Measurements from ENCODE around the gene CRABP2. TPM values are rescaled to one million over a fixed set of nuclear protein-coding genes. Genes with fewer than 3 reads are reported as not detected.
A peak's percentile ranks its signal among the peaks of the same experiment; 100 is the strongest.

CRABP2 gene
- total RNA-seq, 1 donor from 2014 or later = 97.7 TPM

GRCh38 chr1:156751451-156751756 lies 46.0 kb upstream of the CRABP2 start, which contains the start of gene HDGF:
TSS of gene HDGF (minus strand) at chr1:156751675. CDS start at chr1:156751429, 246 bp downstream.
- H3K36me3 ChIP-seq = no peaks in the 10 kb centered on the region
- peak in 1 of 2 donors; percentile 40 for TF ChIP-seq POLR2A (IDR thresholded peaks at IDR 0.05)
- TF ChIP-seq, protein P1, sequence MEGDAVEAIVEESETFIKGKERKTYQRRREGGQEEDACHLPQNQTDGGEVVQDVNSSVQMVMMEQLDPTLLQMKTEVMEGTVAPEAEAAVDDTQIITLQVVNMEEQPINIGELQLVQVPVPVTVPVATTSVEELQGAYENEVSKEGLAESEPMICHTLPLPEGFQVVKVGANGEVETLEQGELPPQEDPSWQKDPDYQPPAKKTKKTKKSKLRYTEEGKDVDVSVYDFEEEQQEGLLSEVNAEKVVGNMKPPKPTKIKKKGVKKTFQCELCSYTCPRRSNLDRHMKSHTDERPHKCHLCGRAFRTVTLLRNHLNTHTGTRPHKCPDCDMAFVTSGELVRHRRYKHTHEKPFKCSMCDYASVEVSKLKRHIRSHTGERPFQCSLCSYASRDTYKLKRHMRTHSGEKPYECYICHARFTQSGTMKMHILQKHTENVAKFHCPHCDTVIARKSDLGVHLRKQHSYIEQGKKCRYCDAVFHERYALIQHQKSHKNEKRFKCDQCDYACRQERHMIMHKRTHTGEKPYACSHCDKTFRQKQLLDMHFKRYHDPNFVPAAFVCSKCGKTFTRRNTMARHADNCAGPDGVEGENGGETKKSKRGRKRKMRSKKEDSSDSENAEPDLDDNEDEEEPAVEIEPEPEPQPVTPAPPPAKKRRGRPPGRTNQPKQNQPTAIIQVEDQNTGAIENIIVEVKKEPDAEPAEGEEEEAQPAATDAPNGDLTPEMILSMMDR (IDR thresholded peaks at IDR 0.05) = no peak
- no peaks in the 10 kb centered on the region for H3K27me3 ChIP-seq
- DNase-seq (ENCODE audit: extremely low spot score in 2 of 2) = no peak
- peak within 1 kb of the TSS; percentile 96 to 97 for H3K4me3 ChIP-seq
- intact Hi-C loops (cut with DNase I) = no loop called here
- no peaks in the 10 kb centered on the region for H3K9me3 ChIP-seq
- H3K4me1 ChIP-seq = peaks cover 53% of the 10 kb centered on the region
- peak within 1 kb of the TSS; percentile 99 for H3K27ac ChIP-seq

GRCh38 chr1:156750711-156751450 lies 45.5 kb upstream of the CRABP2 start:
- Histone ChIP-seq H3K9me3 (no peaks in the 10 kb centered on the region), H3K4me3 (peak overlapping the region; percentile 96 to 97), H3K27me3 (no peaks in the 10 kb centered on the region), H3K27ac (peak overlapping the region; percentile 99), H3K36me3 (no peaks in the 10 kb centered on the region), H3K4me1 (peaks cover 59% of the 10 kb centered on the region)
- peak in 1 of 2 donors; percentile 87 for DNase-seq (ENCODE audit: extremely low spot score in 2 of 2)
- TF ChIP-seq POLR2AphosphoS5 (IDR thresholded peaks at IDR 0.05; ENCODE audit: insufficient read depth in 1 of 2, low read depth in 1 of 2) (peak in 1 of 2 donors; percentile 11), POLR2A (IDR thresholded peaks at IDR 0.05) (no peak)
- TF ChIP-seq, protein P1 (IDR thresholded peaks at IDR 0.05) = peak in 1 of 3 experiments; percentile 16
- intact Hi-C loops (cut with DNase I) = no loop called here

DNA sequence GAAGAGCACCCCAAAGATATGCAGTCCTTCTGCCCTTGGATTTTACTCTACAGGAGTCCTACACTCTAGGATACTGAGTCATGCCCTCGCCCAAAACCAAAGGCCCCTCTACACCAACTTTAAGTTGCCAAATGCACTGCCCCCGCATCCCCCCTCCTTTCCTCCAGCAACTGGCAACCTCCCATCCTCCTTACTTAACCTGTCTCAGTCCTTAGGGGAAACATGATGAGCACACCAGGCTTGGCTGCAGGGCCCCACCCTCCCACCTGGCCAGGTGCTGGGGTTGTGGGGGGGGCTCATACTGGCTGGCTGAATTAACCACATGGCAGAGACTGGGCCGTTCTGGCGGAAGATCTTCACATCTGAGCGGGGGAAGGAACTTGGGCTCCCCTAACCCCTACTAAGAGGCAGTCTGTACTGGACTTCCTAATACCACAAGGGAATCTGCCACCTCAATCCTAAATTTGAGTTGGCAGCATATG lies 44.8 kb upstream of the CRABP2 start:
- H3K27ac ChIP-seq = peak overlapping the region; percentile 99
- intact Hi-C loops (cut with DNase I) = no loop called here
- no peaks in the 10 kb centered on the region for H3K9me3 ChIP-seq
- no peaks in the 10 kb centered on the region for H3K27me3 ChIP-seq
- H3K4me3 ChIP-seq = peak overlapping the region; percentile 96 to 97
- peaks cover 65% of the 10 kb centered on the region for H3K4me1 ChIP-seq
- peak; percentile 21 to 54 for TF ChIP-seq POLR2AphosphoS5 (IDR thresholded peaks at IDR 0.05; ENCODE audit: insufficient read depth in 1 of 2, low read depth in 1 of 2)
- TF ChIP-seq POLR2A (IDR thresholded peaks at IDR 0.05) = no peak
- TF ChIP-seq, protein P1 (IDR thresholded peaks at IDR 0.05) = no peak
- no peaks in the 10 kb centered on the region for H3K36me3 ChIP-seq
- peak in 1 of 2 donors; percentile 93 for DNase-seq (ENCODE audit: extremely low spot score in 2 of 2)

- peak in 1 of 2 donors; percentile 87 for DNase-seq (ENCODE audit: extremely low spot score in 2 of 2)
- Histone ChIP-seq H3K4me1 (peaks cover 72% of the 10 kb centered on the region), H3K9me3 (no peaks in the 10 kb centered on the region), H3K27me3 (no peaks in the 10 kb centered on the region), H3K27ac (peak overlapping the region; percentile 99), H3K4me3 (peak overlapping the region; percentile 96 to 97), H3K36me3 (peaks cover 0 to 5% of the 10 kb centered on the region in 2 donors)
- intact Hi-C loops (cut with DNase I) = no loop called here
- TF ChIP-seq POLR2A (IDR thresholded peaks at IDR 0.05) (no peak), POLR2AphosphoS5 (IDR thresholded peaks at IDR 0.05; ENCODE audit: insufficient read depth in 1 of 2, low read depth in 1 of 2) (no peak)
- TF ChIP-seq, protein P1 (IDR thresholded peaks at IDR 0.05) = no peak
Measured at GRCh38 chr1:156749419-156750118, 44.2 kb upstream of the CRABP2 start.

Measured in vagina (tissue), 2 donors.